HG03135 (cell line): ENCODE data around the gene PPFIA4.

Source experiments
- ATAC-seq: cut with Tn5 transposase; IDR thresholded peaks from one replicate; pipeline ENCODE4 v1.9.1; 2021; ENCODE audit warnings: mild to moderate bottlenecking, moderate library complexity; ENCODE audit not compliant: unreplicated experiment

PPFIA4 gene

GRCh38 chr1:203039609-203040512 is 13.6 kb downstream of the PPFIA4 start:
- no peak for ATAC-seq

GRCh38 chr1:203040513-203041275 is 14.4 kb downstream of the PPFIA4 start:
- no peak for ATAC-seq

- no peak for ATAC-seq
Measured at GRCh38 chr1:203041351-203041932, 15.2 kb downstream of the PPFIA4 start.

GRCh38 chr1:203043830-203044545 is 17.7 kb downstream of the PPFIA4 start:
- no peak for ATAC-seq

DNA sequence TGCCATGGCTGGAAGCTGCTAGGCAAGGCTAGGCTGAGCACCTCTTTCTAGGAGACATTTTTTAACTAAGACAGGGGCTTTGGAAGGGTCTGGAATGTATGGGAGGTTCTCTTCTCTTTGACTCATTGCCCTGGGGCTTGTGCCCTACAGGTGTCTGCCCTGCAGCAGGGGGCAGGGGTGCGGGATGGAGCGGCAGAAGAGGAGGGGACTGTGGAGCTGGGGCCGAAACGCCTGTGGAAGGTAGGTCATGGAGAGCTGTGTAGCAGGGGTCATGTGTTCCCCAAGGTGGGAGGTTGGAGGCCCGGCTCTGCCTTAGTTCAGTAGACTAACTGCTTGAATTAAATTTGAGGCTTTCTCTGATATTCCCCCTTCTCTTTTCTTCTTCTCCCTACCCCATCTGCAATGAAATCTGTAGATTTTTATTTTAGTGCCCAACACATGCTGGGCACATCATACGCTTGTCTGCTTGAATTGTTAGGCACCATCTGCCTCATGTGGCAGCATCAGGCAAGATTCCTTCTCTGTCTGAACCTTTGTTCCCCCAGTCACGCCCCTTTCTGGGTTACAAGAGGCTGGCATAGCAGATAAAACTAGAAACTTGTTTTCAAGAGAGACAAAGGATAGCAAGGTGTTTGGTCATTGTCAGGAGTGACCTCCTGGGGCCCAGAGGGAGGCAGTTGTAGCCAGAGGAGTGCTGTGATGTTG is 18.4 kb downstream of the PPFIA4 start:
- no peak for ATAC-seq

DNA sequence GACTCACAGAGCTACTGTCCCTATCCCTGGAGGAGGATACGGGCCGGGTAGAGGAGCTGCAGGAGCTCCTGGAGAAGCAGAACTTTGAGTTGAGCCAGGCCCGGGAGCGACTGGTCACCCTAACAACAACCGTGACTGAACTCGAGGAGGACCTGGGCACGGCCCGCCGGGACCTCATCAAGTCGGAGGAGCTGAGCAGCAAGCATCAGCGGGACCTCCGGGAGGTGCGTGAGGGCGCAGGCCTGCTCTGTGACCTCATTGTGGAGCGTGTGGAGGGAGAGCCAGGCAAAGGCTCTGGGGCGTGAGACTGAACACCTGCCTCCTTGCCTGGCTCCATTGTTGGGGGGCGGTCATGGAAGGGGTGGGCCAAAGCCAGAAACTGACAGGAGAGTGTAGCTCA is 19.0 kb downstream of the PPFIA4 start:
- no peak for ATAC-seq

- ATAC-seq: no peak
Measured at GRCh38 chr1:203045821-203046594, 19.7 kb downstream of the PPFIA4 start.

- no peak for ATAC-seq
Measured at GRCh38 chr1:203046984-203047630, 20.8 kb downstream of the PPFIA4 start.

- no peak for ATAC-seq
Measured at GRCh38 chr1:203048086-203048485, 21.8 kb downstream of the PPFIA4 start.

DNA sequence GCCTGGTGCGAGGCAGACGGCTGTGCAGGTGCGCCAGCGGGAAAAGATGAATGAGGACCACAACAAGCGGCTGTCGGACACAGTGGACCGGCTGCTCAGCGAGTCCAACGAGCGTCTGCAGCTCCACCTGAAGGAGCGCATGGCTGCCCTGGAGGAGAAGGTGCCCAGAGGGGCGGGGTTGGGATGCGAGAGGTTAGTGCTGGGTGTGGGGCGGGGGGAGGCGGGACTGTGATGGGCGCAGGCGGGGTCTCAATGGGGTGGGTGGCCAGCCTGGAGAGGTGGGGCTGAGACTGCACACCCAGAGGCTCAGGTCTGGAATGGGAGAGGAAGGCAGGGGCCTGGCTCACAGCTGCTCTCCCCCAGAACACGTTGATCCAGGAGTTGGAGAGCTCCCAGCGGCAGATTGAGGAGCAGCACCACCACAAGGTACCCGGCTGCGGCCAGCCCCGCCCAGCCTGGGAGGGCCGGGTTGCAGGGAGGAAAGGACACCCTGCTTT is 22.3 kb downstream of the PPFIA4 start:
- no peak for ATAC-seq

DNA sequence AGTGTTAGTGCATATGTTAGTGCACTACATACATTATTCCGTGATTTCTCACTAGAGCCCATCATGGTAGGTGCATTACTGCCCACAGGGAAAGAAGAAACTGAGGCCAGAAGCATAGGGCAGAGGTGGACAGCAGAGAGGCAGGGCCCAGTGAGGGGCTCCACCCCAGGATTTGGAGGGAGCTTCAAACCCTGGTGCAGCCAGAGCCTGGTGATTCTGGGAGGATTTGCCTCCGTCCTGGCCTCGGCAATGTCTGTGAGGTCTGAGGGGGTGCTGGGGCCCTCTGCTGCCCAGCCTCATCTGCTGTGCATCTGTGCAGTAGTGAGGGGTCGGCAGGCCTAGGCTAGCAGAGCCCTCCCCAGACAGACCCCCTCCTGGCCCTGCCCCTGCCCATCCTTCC is 22.8 kb downstream of the PPFIA4 start:
- ATAC-seq: no peak

GRCh38 chr1:203049576-203050180 is 23.4 kb downstream of the PPFIA4 start:
- ATAC-seq: no peak

- ATAC-seq: no peak
Measured at GRCh38 chr1:203050826-203051225, 24.5 kb downstream of the PPFIA4 start.

GRCh38 chr1:203051841-203052324 is 25.6 kb downstream of the PPFIA4 start:
- no peak for ATAC-seq

DNA sequence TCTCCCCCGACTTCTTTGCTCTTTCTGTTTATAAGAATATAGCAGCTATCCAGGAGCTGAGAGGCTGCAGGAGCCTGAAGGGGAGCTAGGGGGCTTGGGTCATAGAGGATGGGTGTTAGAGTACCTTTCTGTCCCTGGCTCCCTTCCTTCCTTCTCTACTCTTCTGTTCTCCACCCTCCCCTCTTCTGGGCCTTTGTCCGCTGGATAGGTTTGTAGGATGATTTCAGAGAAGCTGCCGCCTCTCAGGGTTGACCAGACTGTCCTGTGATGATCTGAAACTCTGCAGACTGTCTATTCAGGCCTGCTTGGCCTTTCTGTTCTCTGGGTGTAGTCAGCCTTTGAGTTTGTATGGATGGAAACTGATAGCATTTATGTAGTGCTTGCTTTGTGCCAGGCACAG is 26.3 kb downstream of the PPFIA4 start:
- ATAC-seq: no peak

- no peak for ATAC-seq
Measured at GRCh38 chr1:203054184-203054583, 27.9 kb downstream of the PPFIA4 start.

DNA sequence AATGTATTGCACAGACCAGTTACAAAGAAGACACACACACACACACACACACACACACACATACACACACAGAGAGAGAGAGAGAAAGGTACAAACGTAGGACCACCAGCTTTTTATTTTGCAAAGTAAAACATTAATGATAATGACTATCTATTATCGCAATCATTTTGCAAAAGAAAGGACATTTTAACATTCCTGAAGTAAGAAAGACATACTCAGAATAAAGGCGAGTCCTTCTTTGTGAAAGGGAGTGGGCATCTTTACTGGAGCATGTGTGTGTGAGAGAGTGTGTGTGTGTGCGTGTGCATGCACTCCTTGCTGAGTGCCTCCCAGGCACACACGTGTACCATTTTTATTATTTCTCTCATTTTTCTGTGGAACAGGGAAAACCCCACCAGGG is 28.4 kb downstream of the PPFIA4 start:
- no peak for ATAC-seq

- no peak for ATAC-seq
Measured at GRCh38 chr1:203055161-203055799, 29.0 kb downstream of the PPFIA4 start.
